LHCN-M2 (cell line): ENCODE data around the gene ANXA9. TPM values are rescaled to one million over a fixed set of nuclear protein-coding genes. Genes with fewer than 3 reads are reported as not detected.

Experiments
- DNase-seq: peaks from one replicate; pipeline ENCODE4 v3.0.0-alpha.2; 2012; ENCODE audit warnings: low read depth
- total RNA-seq: library from RNA; depleted of rRNA; stranded (reverse); fragments of >200 nt; gene quantifications from 2 replicates; pipeline ENCODE4 v1.2.3, GENCODE V29; 2014

The ANXA9 gene
- total RNA-seq, 1 experiment from 2014 or later: not detected

DNA sequence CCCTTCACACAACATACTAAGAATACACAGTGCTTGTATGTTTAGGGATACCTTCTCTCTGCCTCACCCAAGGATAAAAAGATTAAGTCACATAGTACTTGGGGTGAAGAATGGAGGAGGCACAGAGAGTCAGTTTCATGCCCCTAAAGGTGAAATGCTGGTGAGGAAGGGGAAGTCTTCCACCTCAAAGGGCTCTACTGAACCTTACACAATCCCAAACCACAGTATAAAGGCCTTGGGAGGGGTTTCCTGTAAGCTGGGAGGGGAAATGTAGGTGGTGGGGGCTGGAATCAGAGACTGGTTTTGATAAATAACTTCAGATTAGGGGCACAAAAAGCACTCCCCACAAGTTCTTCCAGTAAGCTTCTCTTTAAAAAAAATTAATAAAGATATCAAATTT, 21.1 kb downstream of the ANXA9 start:
- DNase-seq: no peak

GRCh38 chr1:151005729-151006319, 23.7 kb downstream of the ANXA9 start:
- DNase-seq: no peak

DNA sequence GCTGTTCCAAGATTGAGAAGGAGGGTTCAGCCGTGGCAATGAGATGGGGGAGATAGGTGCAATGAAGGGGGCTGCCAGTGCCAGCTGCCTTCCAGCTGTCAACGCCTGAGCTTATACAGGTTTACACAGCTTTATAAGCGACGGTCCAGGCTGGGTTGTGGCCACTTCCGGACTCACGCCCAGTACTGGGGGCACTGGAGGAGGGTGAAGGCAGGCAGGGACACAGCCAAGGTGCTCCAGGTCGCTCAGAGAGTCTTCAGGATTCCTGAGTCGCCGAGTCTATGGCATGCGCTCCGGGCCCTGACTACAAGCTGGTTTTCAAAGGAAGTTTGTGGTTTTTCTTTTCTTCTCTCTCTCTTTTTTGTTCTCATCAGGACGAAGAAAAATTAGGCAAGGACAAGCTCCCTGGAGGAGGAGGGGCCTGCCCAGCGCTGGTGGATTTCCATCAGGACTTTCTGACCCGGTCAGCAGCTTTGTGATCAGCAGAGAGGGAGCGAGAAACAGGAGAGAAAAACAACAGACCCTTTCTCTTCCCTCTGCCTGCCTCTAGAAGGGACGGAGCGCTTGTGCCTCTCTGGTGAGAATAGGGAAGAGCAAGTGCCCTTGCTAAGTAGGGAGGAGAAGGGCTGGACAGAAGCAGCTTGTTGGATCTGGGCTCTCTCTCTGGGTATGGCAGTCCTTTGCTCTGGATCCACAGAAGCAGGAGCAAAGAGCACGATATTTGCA, 24.4 kb downstream of the ANXA9 start, which contains the start of gene MINDY1:
Gene MINDY1, minus strand, starts transcription at position 576 of the 726 bp plus-strand sequence. CDS start 4,285 bp downstream, outside the sequence.
- DNase-seq: peak; percentile 88

DNA sequence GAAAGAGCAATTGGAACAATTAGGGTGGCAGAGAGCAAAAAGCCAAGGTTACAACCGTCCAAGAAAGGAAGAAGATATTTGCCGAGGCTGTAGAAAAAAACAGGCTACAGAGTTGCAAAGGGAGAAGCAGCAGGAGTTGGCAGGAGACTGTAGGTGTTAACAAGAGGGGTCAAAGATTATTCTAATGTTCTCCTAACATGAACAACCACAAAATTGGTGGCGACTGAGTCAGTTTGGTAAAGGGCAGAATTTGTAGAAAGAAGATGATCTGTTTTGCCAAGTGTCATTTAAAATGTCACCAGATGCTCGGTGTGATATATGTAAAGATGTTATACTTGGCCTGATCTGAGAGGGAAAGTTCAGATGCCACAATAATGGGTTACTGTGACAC, 25.8 kb downstream of the ANXA9 start:
- DNase-seq: no peak

DNA sequence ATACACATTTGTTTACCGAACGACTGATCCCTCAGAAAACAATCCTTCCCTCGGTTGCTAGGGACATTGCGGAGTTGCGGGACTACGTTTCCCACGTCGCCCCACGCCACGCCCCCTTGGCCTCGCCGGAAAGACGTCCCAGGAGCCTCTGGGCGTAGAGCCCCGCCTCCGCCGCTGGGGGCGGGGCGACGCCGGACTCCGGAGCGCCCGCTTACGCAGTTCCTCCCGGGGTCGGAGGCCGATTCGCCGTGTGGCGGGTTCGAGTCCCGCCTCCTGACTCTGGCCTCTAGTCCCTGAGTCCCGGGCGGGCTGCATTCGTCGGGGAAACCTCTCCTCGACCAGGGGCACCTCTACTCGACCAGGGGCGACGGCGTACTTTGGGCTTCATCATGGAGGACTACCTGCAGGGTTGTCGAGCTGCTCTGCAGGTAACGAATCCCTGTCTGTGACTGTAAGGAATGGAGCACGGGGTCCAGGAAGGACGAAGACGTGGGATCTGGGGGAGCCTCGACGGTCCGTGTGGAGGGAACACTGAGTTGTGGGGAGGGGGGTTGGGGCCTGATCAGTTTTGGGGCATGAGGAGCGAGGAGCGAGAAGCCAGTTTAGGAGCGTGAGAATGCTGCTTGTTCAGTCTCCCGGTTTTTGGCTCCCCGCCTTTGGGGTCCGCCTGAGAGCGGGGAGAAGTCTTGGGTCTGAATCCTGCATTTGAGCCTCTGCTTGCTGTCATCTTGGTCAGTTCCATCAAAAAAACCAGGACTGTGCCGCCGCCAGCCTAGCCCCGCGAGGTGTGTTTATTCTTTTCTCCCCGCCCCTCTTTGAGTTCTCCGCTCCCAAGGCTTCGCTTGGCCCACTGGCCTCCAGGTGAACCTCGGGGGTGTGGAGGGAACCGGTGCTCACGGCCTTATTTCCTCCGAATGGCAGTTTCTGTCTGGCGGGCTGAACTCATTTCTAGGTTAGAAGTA, 26.4 kb downstream of the ANXA9 start, which contains the start of gene PRUNE1:
Gene PRUNE1, plus strand, starts transcription at position 206 of the 962 bp plus-strand sequence. Its CDS starts 184 bp downstream, at position 390.
- peak; percentile 97 for DNase-seq

- peak; percentile 21 for DNase-seq
Measured at GRCh38 chr1:151009206-151009587, 27.1 kb downstream of the ANXA9 start.

- no peak for DNase-seq
Measured at GRCh38 chr1:151009674-151010345, 27.7 kb downstream of the ANXA9 start.

DNA sequence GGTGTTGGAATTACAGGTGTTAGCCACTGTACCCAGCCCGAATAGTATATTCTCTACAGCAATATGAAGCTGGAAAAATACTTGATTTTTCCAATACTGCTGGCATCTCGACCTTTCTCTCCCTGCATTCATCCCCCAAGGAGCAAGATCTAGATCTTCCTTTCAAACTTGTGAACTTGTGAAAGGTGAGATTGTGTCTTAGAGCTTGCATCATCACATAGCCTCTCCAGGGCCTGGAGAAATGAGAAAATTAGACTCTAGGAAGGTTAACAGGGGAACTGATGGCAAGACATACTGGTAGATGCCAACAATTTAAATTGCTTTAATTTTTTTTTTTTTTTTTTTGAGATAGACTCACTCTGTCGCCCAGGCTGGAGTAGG, 28.2 kb downstream of the ANXA9 start:
- DNase-seq: no peak

- DNase-seq: peak; percentile 12
Measured at GRCh38 chr1:151011154-151011850, 29.2 kb downstream of the ANXA9 start.

- no peak for DNase-seq
Measured at GRCh38 chr1:151012684-151013471, 30.8 kb downstream of the ANXA9 start.

- no peak for DNase-seq
Measured at GRCh38 chr1:151013518-151013917, 31.4 kb downstream of the ANXA9 start.

GRCh38 chr1:151024540-151025146, 42.6 kb downstream of the ANXA9 start:
- peak; percentile 65 for DNase-seq

DNA sequence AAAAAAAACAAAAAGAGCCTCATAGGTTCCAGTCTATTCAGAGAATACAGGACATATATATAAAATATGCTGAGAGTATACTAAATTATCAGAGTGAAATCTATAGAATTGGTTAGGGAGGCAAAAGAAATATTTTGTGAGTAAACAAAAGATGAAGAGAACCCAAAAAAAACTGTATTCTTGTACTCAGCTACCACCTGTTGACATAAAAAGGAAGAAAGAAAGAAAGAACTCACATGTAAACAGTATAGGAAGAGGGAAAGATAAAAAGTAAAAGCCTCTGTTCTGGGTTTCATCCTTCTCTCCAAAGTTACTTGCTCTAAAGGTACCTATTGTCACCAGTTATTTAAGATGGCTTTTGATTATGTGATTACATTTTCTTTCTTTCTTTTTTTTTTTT, 44.4 kb downstream of the ANXA9 start:
- no peak for DNase-seq

- no peak for DNase-seq
Measured at GRCh38 chr1:151032164-151032563, 50.1 kb downstream of the ANXA9 start.

- DNase-seq: no peak
Measured at GRCh38 chr1:151035167-151035566, 53.1 kb downstream of the ANXA9 start.

GRCh38 chr1:151036356-151036755, 54.3 kb downstream of the ANXA9 start, which contains the start of gene BNIPL:
TSS of gene BNIPL (plus strand) at chr1:151036586. CDS start at chr1:151036726, 140 bp downstream.
- no peak for DNase-seq

DNA sequence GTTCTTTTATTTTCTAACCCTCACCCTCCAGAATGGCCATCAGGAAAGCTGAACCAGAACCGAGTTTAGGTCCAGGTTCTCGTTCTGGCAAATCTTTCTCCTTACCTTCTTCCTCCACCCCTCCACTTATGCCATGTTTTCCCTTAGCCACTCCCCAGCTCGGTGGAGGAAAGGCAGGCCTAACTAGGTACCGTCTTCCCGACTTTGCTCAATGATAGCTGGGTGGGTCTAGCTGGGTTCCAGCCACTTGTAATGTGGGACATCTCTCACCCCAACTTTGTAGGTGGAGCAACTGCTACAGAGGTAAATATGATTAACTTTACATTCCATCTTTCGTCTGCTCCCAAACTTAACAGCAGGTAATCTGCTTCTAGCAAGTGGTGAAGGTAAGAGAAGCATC, 54.9 kb downstream of the ANXA9 start:
- DNase-seq: no peak

- no peak for DNase-seq
Measured at GRCh38 chr1:151039521-151039920, 57.4 kb downstream of the ANXA9 start.

DNA sequence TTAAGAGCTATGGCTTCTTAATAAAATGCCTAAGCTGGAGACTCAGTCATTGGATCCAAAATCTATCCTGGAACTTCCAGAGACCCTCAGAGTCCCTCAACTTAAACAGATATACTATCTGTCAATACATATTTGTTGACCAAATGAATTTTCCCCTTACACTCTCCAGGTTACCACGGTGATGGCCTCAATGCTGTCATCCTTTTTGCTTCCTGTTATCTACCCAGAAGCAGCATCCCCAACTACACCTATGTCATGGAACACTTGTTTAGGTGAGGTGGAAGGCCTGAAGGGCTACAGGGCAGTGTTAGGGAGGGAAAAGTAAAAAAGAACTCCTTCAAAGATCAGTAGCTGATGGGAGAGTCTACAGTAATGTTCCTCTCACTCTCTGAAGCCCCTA, 61.1 kb downstream of the ANXA9 start:
- no peak for DNase-seq
